Caco-2 (cell line): ENCODE measurements around the gene IP6K3. TPM values are rescaled to one million over a fixed set of nuclear protein-coding genes. Genes with fewer than 3 reads are reported as not detected.

Source experiments
- BruUV-seq: library from RNA; stranded (reverse); fragments of 400-500 nt; replicated peaks from 2 replicates; lab custom pipeline; 2021; lab: Mats Ljungman, UMichigan
- CTCF ChIA-PET: fragments of 300-600 bp; sonication (Branson Sonifier 250); formaldehyde crosslinking; loops from one replicate; lab custom pipeline; 2022; ENCODE audit warnings: antibody characterized with exemption; lab: Charles Lee
- POLR2A ChIA-PET: fragments of 300-600 bp; sonication (Branson Sonifier 250); formaldehyde crosslinking; loops from one replicate; lab custom pipeline; 2022; ENCODE audit warnings: antibody characterized with exemption; lab: Charles Lee
- DNase-seq, 2 experiments: peaks; one replicate each; pipeline versions ENCODE4 v3.0.0 to v3.0.0-alpha.2; 2020 to 2022
- H3K27me3 ChIP-seq: replicated peaks from 2 replicates; pipeline ENCODE4 v1.6.0; 2011; ENCODE audit warnings: low read length; ENCODE audit not compliant: control insufficient read depth, insufficient read depth
- H3K36me3 ChIP-seq: 2 replicates; pipeline ENCODE4 v1.5.1; 2011; ENCODE audit warnings: low read length; ENCODE audit not compliant: control insufficient read depth, insufficient read depth
- H3K4me1 ChIP-seq: fragments of 250-450 bp; sonication (Bioruptor Pico); 2 replicates; pipeline ENCODE4 v1.5.1; 2020; ENCODE audit warnings: mild to moderate bottlenecking
- H3K4me3 ChIP-seq: 2 replicates; pipeline ENCODE4 v1.5.1; 2011; ENCODE audit warnings: low read depth, mild to moderate bottlenecking, control low read depth, low read length
- H3K9me3 ChIP-seq: fragments of 250-450 bp; sonication (Bioruptor Pico); 2 replicates; pipeline ENCODE4 v1.5.1; 2020; ENCODE audit warnings: mild to moderate bottlenecking, moderate library complexity
- H3K27ac Mint-ChIP-seq: one replicate; pipeline ENCODE4 v1.8.0; 2022; ENCODE audit warnings: mixed read lengths; ENCODE audit not compliant: unreplicated experiment
- H3K27me3 Mint-ChIP-seq: one replicate; pipeline ENCODE4 v1.8.0; 2022; ENCODE audit warnings: mixed read lengths; ENCODE audit not compliant: insufficient read depth, unreplicated experiment
- H3K36me3 Mint-ChIP-seq: one replicate; pipeline ENCODE4 v1.8.0; 2022; ENCODE audit warnings: mild to moderate bottlenecking, mixed read lengths; ENCODE audit not compliant: insufficient read depth, unreplicated experiment
- H3K4me1 Mint-ChIP-seq: one replicate; pipeline ENCODE4 v1.8.0; 2022; ENCODE audit warnings: low read depth, mixed read lengths; ENCODE audit not compliant: unreplicated experiment
- H3K4me3 Mint-ChIP-seq: one replicate; pipeline ENCODE4 v1.8.0; 2022; ENCODE audit warnings: mild to moderate bottlenecking, moderate library complexity, mixed read lengths; ENCODE audit not compliant: unreplicated experiment
- H3K9me3 Mint-ChIP-seq: one replicate; pipeline ENCODE4 v1.8.0; 2022; ENCODE audit warnings: mixed read lengths; ENCODE audit not compliant: unreplicated experiment
- intact Hi-C: fragments of 100-400 bp; cut with micrococcal nuclease; formaldehyde crosslinking; loops from one replicate; pipeline ENCODE4 v1.10.0; 2022; ENCODE audit not compliant: unreplicated experiment
- total RNA-seq: library from RNA; stranded (reverse); gene quantifications from 2 replicates; pipeline ENCODE4 v1.2.3, GENCODE V29; 2022
- TF ChIP-seq, protein P1 (sequence below), 2 experiments: fragments of 200-600 bp in 1 of 2; IDR thresholded peaks; 1 replicate in 1 of 2; 2 replicates in 1 of 2; pipeline versions ENCODE4 v1.5.1 to v1.8.0; 2011 to 2022; ENCODE audit warnings: antibody characterized with exemption in 1 of 2, control low read depth in 1 of 2, inconsistent platforms in 1 of 2, low read depth in 1 of 2, low read length in 1 of 2, mild to moderate bottlenecking in 1 of 2, moderate library complexity in 1 of 2; ENCODE audit not compliant: insufficient read depth in 1 of 2, severe bottlenecking in 1 of 2, unreplicated experiment in 1 of 2

IP6K3 gene
- total RNA-seq, 1 experiment from 2014 or later, result 0.45 TPM

DNA sequence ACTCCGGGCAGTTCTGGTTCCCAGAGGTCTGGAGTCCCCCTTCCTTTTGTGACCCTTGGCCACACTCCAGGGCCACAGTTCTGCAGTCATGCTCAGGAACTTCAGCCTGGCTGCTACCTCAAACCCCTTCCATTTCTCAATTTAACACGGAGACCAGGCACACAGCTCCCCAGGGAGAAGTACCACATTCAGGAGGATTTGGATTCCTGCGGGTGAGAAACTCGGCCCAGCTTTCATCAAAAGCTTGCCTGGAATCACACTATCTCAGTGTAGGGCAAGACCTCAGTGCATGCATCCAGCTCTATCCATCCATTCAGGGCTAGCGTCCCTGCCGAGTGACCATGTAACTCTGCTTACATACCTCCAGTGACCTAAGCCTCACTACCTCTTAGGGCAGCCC is 16.8 kb upstream of the IP6K3 start:
- Mint-ChIP-seq H3K4me3 (no peak overlapping the region), H3K27me3 (no peaks in the 10 kb centered on the region), H3K4me1 (peaks cover 6% of the 10 kb centered on the region), H3K9me3 (no peaks in the 10 kb centered on the region), H3K27ac (no peak overlapping the region), H3K36me3 (no peaks in the 10 kb centered on the region)
- no peaks in the 10 kb centered on the region for H3K9me3 ChIP-seq
- ChIA-PET CTCF (interaction anchor here (0.6 kb wide), 2 partner anchors 239 to 390 kb away, joined by 3 read pairs; no protein-coding TSS in a partner anchor), POLR2A (no interaction called here)
- no TSS peak for BruUV-seq
- intact Hi-C loops, result loop anchor here (2.0 kb wide), 1 partner anchor 179 kb away; no protein-coding TSS in a partner anchor
- no peaks in the 10 kb centered on the region for H3K36me3 ChIP-seq
- TF ChIP-seq, protein P1, sequence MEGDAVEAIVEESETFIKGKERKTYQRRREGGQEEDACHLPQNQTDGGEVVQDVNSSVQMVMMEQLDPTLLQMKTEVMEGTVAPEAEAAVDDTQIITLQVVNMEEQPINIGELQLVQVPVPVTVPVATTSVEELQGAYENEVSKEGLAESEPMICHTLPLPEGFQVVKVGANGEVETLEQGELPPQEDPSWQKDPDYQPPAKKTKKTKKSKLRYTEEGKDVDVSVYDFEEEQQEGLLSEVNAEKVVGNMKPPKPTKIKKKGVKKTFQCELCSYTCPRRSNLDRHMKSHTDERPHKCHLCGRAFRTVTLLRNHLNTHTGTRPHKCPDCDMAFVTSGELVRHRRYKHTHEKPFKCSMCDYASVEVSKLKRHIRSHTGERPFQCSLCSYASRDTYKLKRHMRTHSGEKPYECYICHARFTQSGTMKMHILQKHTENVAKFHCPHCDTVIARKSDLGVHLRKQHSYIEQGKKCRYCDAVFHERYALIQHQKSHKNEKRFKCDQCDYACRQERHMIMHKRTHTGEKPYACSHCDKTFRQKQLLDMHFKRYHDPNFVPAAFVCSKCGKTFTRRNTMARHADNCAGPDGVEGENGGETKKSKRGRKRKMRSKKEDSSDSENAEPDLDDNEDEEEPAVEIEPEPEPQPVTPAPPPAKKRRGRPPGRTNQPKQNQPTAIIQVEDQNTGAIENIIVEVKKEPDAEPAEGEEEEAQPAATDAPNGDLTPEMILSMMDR (IDR thresholded peaks at IDR 0.05; ENCODE audit: insufficient read depth in 1 of 2, low read depth in 1 of 2, low read length in 1 of 2, severe bottlenecking in 1 of 2, unreplicated experiment in 1 of 2), result no peak
- no peak overlapping the region for H3K4me3 ChIP-seq
- peaks cover 7% of the 10 kb centered on the region; the same call in 1 of the 2 replicates for H3K4me1 ChIP-seq
- no peaks in the 10 kb centered on the region for H3K27me3 ChIP-seq
- DNase-seq, result no peak

DNA sequence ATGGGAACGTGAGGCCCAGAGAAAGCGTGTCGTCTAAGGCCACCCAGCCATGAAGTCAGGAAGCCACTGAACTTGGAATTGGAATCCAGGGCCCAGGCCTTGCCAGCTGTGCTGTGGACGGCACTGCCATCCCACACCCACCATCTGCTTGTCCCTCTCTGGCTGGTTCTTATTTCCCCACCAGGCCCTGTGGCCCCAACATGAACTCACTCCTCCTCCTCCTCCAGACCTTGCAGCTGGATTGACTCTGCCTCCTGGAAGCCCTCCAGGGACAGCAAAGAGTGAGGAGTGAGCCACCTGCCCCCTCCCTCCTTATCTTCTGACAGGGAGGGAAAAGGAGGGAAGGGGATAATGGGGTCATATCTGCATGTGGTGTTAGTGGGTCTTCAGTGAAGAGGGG is 16.0 kb upstream of the IP6K3 start:
- no peaks in the 10 kb centered on the region for H3K36me3 ChIP-seq
- TF ChIP-seq, protein P1 (IDR thresholded peaks at IDR 0.05; ENCODE audit: insufficient read depth in 1 of 2, low read depth in 1 of 2, low read length in 1 of 2, severe bottlenecking in 1 of 2, unreplicated experiment in 1 of 2), result no peak
- no peaks in the 10 kb centered on the region for H3K36me3 Mint-ChIP-seq
- intact Hi-C loops, result loop anchor here (1.0 to 2.0 kb wide), 4 partner anchors 10 to 178 kb away; partner anchors contain the start of gene UQCC2
- H3K9me3 ChIP-seq, result no peaks in the 10 kb centered on the region
- H3K27me3 ChIP-seq, result no peaks in the 10 kb centered on the region
- H3K9me3 Mint-ChIP-seq, result no peaks in the 10 kb centered on the region
- DNase-seq, result no peak
- H3K4me3 Mint-ChIP-seq, result no peak overlapping the region
- no peak overlapping the region for H3K27ac Mint-ChIP-seq
- ChIA-PET POLR2A (interaction anchor here (1.6 kb wide), 1 partner anchor 51 kb away, joined by 15 read pairs; the partner anchor contains the start of gene UQCC2), CTCF (interaction anchor here (0.6 to 3.0 kb wide), 7 partner anchors 12 to 390 kb away, joined by 3 to 40 read pairs (median 6); partner anchors contain the start of gene UQCC2)
- peaks cover 7% of the 10 kb centered on the region; the same call in 1 of the 2 replicates for H3K4me1 ChIP-seq
- H3K4me1 Mint-ChIP-seq, result peaks cover 6% of the 10 kb centered on the region
- no peaks in the 10 kb centered on the region for H3K27me3 Mint-ChIP-seq
- no TSS peak for BruUV-seq
- H3K4me3 ChIP-seq, result no peak overlapping the region

DNA sequence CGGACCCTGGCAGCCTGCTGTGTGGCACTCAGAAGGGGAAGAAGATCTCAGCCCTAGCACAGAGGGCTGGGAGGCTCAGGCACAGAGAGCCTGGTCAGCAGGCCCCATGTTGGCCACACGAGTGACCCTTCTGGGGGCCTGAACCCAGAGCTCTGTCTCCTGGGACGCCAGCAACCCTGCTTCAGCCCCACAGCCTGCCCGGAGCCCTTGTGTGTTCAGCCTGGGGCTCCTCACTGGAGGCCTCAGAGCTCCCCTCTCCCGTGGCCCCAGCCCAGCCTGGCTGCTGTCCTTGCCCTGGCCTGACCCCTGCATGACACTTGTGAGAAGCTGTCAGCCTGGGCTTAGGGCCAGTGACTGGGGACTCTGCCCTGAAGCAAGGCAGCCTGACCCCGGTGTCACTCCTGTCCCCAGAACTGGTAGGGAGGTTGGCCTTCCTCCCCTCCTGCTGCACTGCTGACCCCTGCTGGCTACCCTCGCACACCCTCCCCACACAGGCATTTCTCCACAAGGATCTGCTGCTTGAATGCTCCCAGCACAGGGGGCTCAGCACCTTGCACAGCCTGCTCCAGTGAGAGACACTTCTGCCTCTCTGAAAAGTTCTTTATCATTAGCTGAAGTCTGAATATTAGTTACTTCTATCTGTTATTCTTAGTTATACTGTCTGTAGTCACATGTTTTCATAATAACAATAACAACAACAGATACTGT is 15.4 kb upstream of the IP6K3 start:
- Mint-ChIP-seq H3K4me3 (no peak overlapping the region), H3K27ac (no peak overlapping the region), H3K27me3 (no peaks in the 10 kb centered on the region), H3K4me1 (peaks cover 10% of the 10 kb centered on the region), H3K9me3 (no peaks in the 10 kb centered on the region), H3K36me3 (peaks cover 2% of the 10 kb centered on the region)
- DNase-seq, result peak; percentile 90 to 92
- no TSS peak for BruUV-seq
- Histone ChIP-seq H3K27me3 (no peaks in the 10 kb centered on the region), H3K9me3 (no peaks in the 10 kb centered on the region), H3K4me1 (peaks cover 7% of the 10 kb centered on the region; the same call in 1 of the 2 replicates), H3K4me3 (no peak overlapping the region), H3K36me3 (no peaks in the 10 kb centered on the region)
- POLR2A ChIA-PET, result interaction anchor here (0.5 to 1.6 kb wide), 5 partner anchors 33 to 475 kb away, joined by 3 to 15 read pairs (median 3); partner anchors contain the start of genes HMGA1, UQCC2 and ZBTB9
- CTCF ChIA-PET, result interaction anchor here (0.6 to 3.0 kb wide), 12 partner anchors 11 to 422 kb away, joined by 3 to 40 read pairs (median 5); partner anchors contain the start of genes BAK1 and UQCC2
- intact Hi-C loops, result loop anchor here (1.0 to 2.0 kb wide), 4 partner anchors 10 to 177 kb away; partner anchors contain the start of gene UQCC2
- TF ChIP-seq, protein P1 (IDR thresholded peaks at IDR 0.05; ENCODE audit: insufficient read depth in 1 of 2, low read depth in 1 of 2, low read length in 1 of 2, severe bottlenecking in 1 of 2, unreplicated experiment in 1 of 2), result peak; percentile 80 to 92
